HG03565 (cell line): Measurements from ENCODE around the gene HOXC10.
A peak's percentile ranks its signal among the peaks of the same experiment; 100 is the strongest.

Experiments
- ATAC-seq: cut with Tn5 transposase; IDR thresholded peaks from one replicate; pipeline ENCODE4 v1.9.1; 2021; ENCODE audit warnings: mild to moderate bottlenecking, moderate library complexity; ENCODE audit not compliant: unreplicated experiment

The HOXC10 gene

DNA sequence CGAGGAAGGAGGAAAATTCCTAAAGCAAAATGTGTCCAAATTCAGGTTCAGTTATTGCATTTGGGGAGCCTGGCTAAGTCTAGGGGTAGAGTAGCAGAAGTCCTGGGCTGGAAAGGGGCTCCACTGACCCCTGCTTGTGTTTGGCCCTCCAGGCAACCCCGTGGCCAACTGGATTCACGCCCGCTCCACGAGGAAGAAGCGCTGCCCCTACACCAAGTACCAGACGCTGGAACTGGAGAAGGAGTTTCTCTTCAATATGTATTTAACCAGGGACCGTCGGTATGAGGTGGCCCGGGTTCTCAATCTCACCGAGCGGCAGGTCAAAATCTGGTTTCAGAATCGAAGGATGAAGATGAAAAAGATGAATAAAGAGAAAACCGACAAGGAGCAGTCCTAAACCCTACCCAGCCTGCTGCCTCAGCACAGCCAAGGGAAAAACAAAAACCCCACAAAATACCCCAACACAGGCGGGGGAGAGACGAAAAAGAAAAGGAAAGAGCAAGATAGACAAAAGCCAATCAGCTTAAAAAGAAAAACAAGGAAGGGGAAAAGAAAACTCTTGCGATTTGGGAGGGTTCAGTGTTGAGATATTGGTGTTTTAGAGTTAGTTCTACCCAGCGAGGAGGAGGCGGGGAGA is 17.4 kb downstream of the HOXC10 start:
- no peak for ATAC-seq

DNA sequence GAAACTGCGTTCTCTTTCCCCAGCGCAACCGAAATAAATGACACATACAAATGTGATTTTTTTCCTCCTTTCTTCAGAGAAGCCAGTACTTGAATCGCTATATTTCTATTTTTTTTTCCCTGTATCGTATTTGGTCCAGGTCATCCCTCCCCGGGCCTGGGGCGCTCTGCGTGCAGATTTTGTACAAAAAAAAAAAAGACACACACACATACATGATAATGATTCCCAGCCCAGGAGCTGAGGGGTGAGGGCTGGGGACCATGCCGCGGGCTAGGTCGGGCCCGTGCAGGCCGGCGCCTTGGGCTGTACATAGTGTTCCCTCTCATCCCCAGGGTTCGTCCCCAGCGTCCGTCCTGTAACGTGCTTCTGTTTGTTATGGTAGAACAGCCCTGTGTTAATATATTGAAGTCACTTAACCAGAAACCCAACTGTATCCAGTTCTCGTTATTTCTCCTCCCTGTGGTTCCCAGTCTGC is 18.0 kb downstream of the HOXC10 start:
- no peak for ATAC-seq

- no peak for ATAC-seq
Measured at GRCh38 chr12:54003625-54004024, 18.7 kb downstream of the HOXC10 start.

DNA sequence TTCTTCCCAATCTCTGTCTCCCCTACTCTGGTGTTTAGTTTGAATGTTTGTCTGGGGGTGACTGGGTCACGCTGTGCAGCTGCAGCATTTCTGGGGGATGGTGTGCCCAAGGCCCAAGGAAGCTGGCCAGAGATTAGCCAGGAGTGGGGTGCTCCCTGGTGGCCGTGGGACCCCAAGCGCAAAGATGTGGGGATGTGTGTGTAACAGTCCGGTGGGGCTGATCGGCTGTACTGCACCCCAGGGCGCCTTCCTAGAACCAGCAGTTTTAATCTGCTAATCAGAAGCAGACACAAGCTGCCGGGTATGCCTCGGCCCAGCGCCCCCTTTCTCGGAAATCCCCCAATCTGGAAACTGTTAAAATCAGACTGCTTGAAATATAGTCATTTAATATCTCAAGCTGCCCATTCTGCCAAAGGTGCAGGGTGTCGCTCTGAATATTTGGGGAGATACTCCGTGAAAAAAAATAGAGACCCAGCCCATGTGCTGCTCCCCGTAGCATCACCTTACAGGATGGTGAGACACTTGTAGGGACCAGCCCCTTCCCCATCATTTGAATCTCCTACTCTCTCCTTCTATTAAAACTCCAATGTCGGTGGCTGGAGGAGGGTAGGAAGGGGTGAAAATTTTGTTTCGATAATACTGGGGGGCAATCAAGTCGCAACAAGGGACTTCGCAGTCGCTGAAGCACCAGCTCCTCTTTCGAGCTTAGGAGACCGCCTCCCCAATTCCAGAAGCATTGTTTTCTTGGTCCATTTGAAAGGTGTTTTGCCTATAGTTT is 19.3 kb downstream of the HOXC10 start:
- no peak for ATAC-seq

DNA sequence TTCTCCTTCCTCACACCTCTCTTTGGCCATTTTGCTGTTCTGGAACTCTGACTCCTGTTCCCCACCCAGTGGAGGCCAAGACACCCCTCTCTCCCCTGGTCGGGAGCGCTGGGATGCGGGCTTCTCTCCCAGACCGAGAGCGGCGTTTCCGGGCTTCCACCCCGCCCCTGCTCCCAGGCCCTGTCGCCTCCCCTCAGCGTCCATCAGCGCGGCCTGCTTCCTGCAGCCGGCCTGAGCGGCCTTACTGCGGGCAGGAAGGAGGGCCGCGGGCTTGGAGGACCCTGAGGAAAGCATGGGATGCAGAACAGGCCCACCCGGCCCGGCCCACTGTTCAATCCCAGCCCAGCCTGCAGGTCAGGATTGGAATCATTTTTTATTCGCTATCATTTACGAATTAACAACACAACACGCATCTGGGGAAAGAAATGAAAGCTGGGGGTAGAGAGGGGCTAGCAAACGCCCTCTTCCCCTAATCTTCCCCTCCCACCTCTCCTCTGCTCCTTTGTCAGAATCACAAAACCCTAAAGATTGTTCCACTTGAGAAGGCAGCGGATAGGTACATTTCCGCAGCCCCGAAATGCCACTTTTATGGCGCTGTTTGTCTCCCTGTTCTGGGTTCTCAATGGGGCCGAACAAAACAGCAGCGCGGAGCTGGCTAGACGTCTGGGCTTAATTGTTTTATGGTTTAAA is 20.0 kb downstream of the HOXC10 start:
- ATAC-seq = no peak

DNA sequence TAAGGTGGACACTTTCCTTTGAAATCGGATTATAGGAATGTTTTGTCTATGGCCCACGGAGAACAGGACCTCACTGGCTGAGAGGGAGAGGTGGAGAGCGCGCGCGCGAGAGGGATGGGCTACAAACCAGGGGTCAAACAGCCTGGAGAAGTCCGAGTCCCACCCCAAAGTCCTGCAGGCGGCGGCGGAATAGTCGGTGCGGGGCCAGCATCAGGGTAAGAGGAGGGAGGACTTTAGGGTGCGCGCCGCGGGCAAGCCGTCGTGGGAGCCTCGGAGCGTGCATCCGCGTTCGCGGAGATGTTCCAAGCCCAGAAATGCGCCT is 20.5 kb downstream of the HOXC10 start:
- no peak for ATAC-seq

DNA sequence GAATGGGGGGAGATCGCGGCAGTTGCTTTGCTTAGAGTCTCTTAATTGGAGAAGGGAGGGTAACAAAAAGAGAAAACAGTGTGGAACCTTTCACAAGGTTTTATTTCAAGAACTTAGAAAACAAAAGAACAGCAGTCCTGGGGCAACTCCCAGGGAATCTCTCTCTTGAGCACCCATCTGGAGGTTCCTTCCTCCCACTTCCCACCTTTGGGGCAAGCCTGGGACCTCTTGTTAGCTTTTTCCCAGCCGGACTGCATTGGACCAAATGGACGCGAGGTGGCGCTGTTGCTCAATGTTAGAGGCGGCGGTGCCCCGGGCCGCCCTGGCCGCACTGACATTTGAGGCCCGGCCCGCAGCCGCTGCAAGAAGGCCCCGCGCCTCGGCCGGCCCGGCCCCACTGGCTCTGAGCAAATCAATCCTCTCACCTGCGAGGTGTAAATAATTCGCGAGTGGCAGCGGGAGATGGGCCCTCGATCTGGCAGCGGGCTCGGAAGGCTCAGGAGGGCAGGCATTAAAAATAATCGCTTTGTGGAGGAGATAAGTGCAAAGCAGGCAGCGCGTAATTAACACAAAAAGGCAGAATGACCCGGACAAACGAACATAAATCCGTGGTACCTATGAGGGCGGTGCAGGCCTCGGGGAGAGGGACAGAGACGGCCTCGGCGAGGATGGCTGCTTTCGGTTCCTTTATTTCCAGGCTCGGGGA is 21.1 kb downstream of the HOXC10 start:
- peak; percentile 73 for ATAC-seq

- ATAC-seq = no peak
Measured at GRCh38 chr12:54006559-54007220, 21.7 kb downstream of the HOXC10 start.

DNA sequence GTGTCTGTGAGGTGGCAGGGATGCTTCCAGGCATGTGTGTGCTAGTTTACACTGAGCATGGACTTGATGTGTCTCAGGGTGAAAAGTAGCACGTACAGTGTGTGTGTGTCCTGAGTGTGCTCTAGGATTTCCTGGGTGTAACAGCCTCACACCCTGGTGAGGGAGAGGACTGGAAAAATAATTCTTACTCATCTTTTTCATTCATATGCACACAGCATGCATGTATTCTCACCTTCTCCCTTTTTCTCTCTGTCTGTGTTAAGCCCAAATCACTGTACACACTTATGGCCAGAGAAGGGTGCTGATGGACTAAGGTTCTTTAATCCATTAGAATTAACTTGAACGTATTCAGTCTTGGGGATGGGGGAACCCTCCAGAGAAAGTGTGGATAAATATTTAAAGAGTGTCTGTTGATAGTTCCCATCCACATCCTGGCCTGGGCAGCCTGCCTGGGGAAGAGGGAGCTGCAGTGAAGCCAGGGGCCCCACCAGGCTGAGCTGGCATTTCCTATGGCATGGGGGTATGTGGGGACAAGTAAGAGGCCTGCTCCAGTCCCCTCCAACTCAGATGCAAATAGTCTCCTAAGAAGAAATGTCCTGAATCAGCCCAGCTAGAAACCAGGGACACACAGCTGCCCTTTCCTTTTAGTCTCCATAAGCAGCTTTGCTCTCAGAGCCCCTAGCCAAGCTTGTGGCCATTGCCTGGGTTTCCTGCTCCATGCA is 22.8 kb downstream of the HOXC10 start:
- ATAC-seq = no peak

DNA sequence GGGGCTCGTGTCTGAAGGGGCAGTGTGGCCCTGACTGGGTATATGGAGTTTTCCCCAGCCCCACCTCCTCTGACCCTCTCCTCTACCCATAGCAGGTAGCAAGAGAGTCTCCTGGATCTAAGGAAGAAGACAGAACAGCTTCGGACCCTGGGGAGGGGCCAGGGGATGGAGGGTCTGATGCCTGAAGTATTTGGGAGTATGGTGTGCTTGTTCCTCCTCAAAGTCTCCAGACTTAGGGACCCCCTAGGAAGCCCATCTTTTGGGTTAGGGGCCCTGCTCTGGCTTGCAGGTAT is 23.3 kb downstream of the HOXC10 start:
- no peak for ATAC-seq

DNA sequence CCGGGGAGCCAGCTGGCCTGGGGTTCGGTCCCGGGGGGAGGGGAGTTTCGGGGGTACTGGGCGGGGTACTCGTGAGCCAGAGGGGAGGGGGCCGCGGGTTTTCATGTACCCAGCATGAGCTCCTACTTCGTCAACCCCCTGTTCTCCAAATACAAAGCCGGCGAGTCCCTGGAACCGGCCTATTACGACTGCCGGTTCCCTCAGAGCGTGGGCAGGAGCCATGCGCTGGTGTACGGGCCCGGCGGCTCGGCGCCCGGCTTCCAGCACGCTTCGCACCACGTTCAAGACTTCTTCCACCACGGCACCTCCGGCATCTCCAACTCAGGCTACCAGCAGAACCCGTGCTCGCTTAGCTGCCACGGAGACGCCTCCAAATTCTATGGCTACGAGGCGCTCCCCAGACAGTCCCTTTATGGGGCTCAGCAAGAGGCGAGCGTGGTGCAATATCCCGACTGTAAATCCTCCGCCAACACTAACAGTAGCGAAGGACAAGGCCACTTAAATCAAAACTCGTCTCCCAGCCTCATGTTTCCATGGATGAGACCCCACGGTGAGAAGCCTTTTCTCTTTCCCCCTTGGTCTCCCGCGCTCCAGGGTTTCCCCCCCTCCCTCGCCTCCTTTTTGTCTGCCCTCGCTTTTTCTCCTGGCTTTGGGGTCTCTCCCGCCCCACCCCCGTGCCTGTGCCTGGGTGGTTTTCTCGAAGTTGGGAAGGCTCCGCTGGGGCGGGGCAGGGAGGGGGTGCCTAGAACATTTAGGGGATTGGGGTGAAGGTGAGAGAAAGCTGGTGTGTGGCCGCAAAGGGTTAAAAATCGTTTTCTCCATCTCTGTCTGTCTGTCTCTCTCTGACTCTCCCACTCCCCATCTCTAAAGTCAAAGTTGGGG is 24.5 kb downstream of the HOXC10 start:
- no peak for ATAC-seq

DNA sequence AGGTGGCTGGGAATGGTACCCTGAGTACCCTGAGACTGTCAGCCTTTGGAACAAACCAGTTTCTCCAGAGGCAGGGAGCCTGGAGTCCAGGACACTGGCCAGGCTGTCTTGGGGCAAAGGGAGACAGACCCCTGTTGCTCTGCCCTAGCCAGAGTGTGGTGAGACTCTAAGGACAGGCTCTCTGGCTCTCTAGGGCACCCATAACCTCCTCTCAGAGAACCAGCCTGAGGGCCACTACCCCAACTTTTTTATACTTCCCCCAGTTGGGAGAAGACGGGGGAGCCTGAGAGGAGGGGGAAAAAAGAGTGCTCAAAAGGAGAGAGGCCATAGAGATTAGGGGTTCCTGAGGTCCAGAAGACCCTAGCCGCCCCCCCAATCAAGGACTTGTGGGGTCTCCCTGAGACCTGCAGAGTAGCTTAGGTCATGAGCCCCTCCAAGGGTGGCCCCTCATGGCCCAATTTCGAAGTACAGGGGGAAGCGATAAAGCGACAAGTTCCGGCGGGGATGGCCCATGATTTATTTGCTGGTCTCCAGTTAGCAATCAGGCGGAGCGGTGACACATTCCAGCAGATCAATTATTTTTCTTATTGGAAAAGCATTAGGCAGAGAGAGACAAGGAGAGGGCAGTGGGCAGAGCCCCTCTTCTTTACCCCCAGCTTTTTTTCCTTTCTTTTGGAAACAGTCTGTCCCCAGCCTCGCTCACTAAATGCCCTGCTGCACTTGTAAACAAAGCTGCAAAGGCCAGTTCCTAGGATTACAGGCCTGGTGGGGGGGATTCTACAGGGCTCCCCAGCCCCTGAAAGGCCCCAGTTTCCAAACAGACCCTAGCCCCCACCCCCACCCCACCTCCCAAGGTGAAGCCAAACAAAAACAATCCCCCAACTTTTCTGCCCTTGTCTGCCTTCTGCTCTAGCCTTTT is 25.4 kb downstream of the HOXC10 start:
- no peak for ATAC-seq

- ATAC-seq = no peak
Measured at GRCh38 chr12:54010972-54011664, 26.2 kb downstream of the HOXC10 start.

GRCh38 chr12:54011665-54012532 is 27.0 kb downstream of the HOXC10 start:
- no peak for ATAC-seq

GRCh38 chr12:54012631-54013409 is 27.9 kb downstream of the HOXC10 start:
- ATAC-seq = no peak

DNA sequence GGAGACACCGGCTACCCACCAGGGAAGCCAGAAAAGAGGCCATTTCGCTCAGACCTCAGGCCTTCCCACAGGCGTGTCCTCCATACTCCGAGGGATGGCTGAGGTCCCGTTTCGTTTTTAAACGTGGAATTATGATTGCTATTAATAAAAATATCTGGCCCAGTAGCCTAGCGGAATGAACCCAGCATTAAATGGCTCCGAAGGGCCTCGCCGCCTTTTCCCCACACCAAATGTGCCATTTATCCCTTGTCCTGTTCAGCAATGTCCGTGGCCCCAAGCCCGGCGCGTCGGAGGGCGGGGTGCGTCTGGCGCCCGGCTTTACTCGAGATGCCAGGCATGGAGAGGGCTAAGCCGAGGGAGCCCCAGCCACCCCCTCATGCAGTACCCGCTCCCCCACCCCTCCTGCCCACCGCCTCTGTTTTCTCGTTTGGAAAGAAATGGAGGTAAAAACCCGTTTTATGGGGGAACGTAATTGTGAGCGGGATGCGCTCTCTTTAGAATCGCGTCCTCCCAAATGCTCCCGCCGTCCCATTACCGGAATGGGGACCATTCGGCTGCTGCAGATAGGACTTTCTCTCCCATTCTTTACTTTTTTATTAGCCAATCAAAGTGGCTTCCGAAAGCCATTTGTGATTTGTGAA is 29.6 kb downstream of the HOXC10 start:
- no peak for ATAC-seq
